Measurements from ENCODE around the gene DEPP1. TPM values are rescaled to one million over a fixed set of nuclear protein-coding genes. Genes with fewer than 3 reads are reported as not detected.

DEPP1 gene
- total RNA-seq, 4 donors from 2014 or later = 48.3 to 428 (median 103) TPM

GRCh38 chr10:44980309-44981171, 1.9 kb upstream of the DEPP1 start:
- Histone ChIP-seq H3K4me3 (no peak overlapping the region), H3K4me1 (peaks cover 0 to 100% (median 62%) of the 10 kb centered on the region in 3 donors), H3K9me3 (no peaks in the 10 kb centered on the region), H3K27me3 (no peaks in the 10 kb centered on the region), H3K27ac (peak overlapping the region; percentile 8 to 94 (median 92)), H3K36me3 (peaks cover 0 to 56% of the 10 kb centered on the region in 2 donors)
- ATAC-seq = no peak
- TF ChIP-seq POLR2A (IDR thresholded peaks at IDR 0.05) (no peak), EP300 (IDR thresholded peaks at IDR 0.05) (no peak)
- 57 to 78% methylated on average over 1 to 6 of the region's 14 CpGs for WGBS, 2 donors (ENCODE audit: low coverage in 1 of 2)

- peak overlapping the region in 1 of 2 donors; percentile 65 for H3K4me3 ChIP-seq
- TF ChIP-seq POLR2A (IDR thresholded peaks at IDR 0.05) (no peak), POLR2AphosphoS5 (IDR thresholded peaks at IDR 0.05) (no peak), EP300 (IDR thresholded peaks at IDR 0.05) (no peak), CTCF (IDR thresholded peaks at IDR 0.05) (no peak)
- no peaks in the 10 kb centered on the region for H3K9me3 ChIP-seq
- 69 to 74% methylated on average over 5 to 6 of the region's 13 CpGs for WGBS, 2 donors (ENCODE audit: low coverage in 1 of 2)
- H3K27ac ChIP-seq = peak overlapping the region; percentile 43 to 94 (median 92)
- peaks cover 0 to 47% of the 10 kb centered on the region in 2 donors for H3K36me3 ChIP-seq
- H3K27me3 ChIP-seq = no peaks in the 10 kb centered on the region
- ATAC-seq = no peak
- peaks cover 0 to 98% (median 56%) of the 10 kb centered on the region in 3 donors for H3K4me1 ChIP-seq
Observed at GRCh38 chr10:44979281-44980191, 927 bp upstream of the DEPP1 start.

DNA sequence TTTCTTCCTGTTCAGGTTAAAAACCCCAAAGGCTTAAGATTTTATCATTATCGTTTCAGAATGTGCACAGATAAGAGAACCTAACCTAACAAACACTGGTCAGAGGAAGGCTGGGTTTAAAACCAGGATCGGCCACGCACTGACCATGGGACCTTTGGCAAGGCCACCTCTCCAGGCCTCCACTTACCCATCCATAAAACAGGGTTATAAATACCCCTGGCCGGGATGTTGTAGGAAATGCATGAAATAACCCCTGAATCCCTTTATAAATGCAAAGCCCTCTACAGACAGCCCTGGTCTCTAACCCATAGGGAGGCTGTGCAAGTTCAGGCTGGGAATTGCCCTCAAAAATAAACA, 418 bp downstream of the DEPP1 start:
- peaks cover 0 to 34% of the 10 kb centered on the region in 2 donors for H3K36me3 ChIP-seq
- no peaks in the 10 kb centered on the region for H3K9me3 ChIP-seq
- H3K27ac ChIP-seq = peak overlapping the region; percentile 90 to 94 (median 92)
- H3K4me3 ChIP-seq = peak overlapping the region; percentile 65 to 67
- 0 to 15% methylated on average over 1 to 4 of the region's 4 CpGs for WGBS, 2 donors (ENCODE audit: low coverage in 1 of 2)
- TF ChIP-seq EP300 (IDR thresholded peaks at IDR 0.05) (no peak), POLR2A (IDR thresholded peaks at IDR 0.05) (no peak), POLR2AphosphoS5 (IDR thresholded peaks at IDR 0.05) (no peak), CTCF (IDR thresholded peaks at IDR 0.05) (no peak)
- H3K4me1 ChIP-seq = peaks cover 0 to 98% (median 60%) of the 10 kb centered on the region in 3 donors
- no peak for ATAC-seq
- no peaks in the 10 kb centered on the region for H3K27me3 ChIP-seq

- 50% methylated on average over 6 of the region's 25 CpGs; no CpG with 5 or more reads in 1 of the 2 donors for WGBS, 2 donors (ENCODE audit: low coverage in 1 of 2)
- Histone ChIP-seq H3K9me3 (no peaks in the 10 kb centered on the region), H3K27ac (peak overlapping the region; percentile 90 to 94 (median 92)), H3K36me3 (peaks cover 0 to 33% of the 10 kb centered on the region in 2 donors), H3K4me3 (peak overlapping the region; percentile 65 to 67), H3K27me3 (no peaks in the 10 kb centered on the region), H3K4me1 (peaks cover 0 to 98% (median 58%) of the 10 kb centered on the region in 3 donors)
- ATAC-seq = no peak
- TF ChIP-seq POLR2AphosphoS5 (IDR thresholded peaks at IDR 0.05) (peak; percentile 50), CTCF (IDR thresholded peaks at IDR 0.05) (no peak), POLR2A (IDR thresholded peaks at IDR 0.05) (peak in 1 of 2 donors; percentile 38), EP300 (IDR thresholded peaks at IDR 0.05) (no peak)
Observed at GRCh38 chr10:44977287-44978212, 1.1 kb downstream of the DEPP1 start.
